ENCODE results near the gene ZNF366. TPM values are rescaled to one million over a fixed set of nuclear protein-coding genes. Genes with fewer than 3 reads are reported as not detected.

ZNF366 gene
- total RNA-seq, 5 donors from 2014 or later (not counting 1 experiment from before 2014, with no cell fraction given): 0.13 to 0.14 TPM; not detected in 3

DNA sequence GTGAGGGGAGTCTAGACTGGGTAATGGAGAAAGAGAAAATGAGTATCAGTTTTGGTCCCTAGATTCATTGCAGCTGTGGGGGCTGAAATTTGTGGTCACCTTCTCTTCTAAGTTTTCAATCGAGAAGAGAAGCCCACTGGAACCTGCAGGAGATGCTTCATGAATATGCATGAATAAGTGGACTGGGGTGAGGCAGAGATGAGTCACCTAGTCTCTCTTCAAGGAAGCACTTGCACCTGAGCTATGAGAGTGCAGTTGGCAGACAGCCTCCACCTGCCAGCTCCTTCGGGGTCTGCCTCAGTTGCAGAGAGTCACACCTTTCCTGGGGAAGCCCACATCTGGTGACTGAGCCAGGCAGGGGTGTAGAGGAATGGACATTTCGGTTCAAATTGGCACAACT lies 69.1 kb downstream of the ZNF366 start:
- no peaks in the 10 kb centered on the region for H3K36me3 Mint-ChIP-seq
- no peak for DNase-seq
- H3K9me3 Mint-ChIP-seq: peaks cover 0 to 2% (median 0%) of the 10 kb centered on the region in 3 donors
- CTCF ChIA-PET: no interaction called here
- Histone ChIP-seq H3K4me1 (ENCODE audit: control insufficient read depth in 1 of 2, extremely low read depth in 1 of 2, insufficient read depth in 2 of 2, low read length in 2 of 2) (no peaks in the 10 kb centered on the region), H3K36me3 (ENCODE audit: control insufficient read depth in 2 of 2, extremely low read depth in 1 of 2, insufficient read depth in 1 of 2, low read length in 1 of 2) (no peaks in the 10 kb centered on the region), H3K27ac (ENCODE audit: low read length) (no peak overlapping the region), H3K9me3 (no peaks in the 10 kb centered on the region), H3K27me3 (replicated peaks in 1 of 2; ENCODE audit: control insufficient read depth in 2 of 2, extremely low read depth in 1 of 2, insufficient read depth in 2 of 2, low read length in 1 of 2) (no peaks in the 10 kb centered on the region), H3K4me3 (ENCODE audit: control insufficient read depth in 1 of 2, extremely low read depth in 1 of 2, low read length in 1 of 2) (no peak overlapping the region)
- 78% methylated on average over 3 of the region's 3 CpGs for WGBS (ENCODE audit: insufficient coverage)
- no peak overlapping the region for H3K4me3 Mint-ChIP-seq
- peaks cover 12 to 16% of the 10 kb centered on the region in 2 donors for H3K27me3 Mint-ChIP-seq
- POLR2A ChIA-PET: no interaction called here
- no peak for ATAC-seq (replicated peaks in 1 of 4)
- no peak overlapping the region for H3K27ac Mint-ChIP-seq
- no peaks in the 10 kb centered on the region for H3K4me1 Mint-ChIP-seq

DNA sequence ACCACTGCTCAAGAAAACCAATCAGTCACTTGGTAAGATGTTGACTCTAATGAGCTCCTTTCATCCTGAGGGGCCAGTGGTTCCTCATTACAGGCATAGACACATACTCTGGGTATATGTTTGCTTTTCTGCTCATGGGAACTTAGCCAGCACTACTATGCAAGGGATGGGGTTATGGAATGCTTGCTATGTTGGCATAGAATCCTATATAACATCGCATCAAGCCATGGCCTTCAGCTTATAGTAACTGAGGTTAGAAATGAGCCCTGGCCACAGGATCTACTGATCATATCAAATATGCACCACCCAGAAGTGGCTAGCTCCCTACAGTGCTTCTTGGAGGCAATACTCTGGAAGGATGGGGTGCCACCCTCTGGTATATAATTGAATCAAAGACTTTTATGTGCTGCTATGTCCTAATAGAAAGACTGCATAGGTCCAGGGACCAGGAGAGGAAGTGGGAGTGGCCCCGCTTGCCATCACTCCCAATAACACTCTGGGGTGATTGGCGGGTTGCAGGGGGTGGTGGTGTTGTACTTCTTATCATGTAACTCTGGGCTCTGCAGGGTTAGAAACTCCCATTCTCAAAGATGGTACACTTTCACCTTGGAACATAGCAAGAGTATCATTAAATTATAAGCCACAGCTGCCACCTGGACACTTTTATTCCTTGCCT lies 70.3 kb downstream of the ZNF366 start:
- ATAC-seq (replicated peaks in 1 of 4): no peak
- Mint-ChIP-seq H3K27ac (no peak overlapping the region), H3K4me1 (no peaks in the 10 kb centered on the region), H3K4me3 (no peak overlapping the region), H3K9me3 (peaks cover 0 to 2% (median 0%) of the 10 kb centered on the region in 3 donors), H3K27me3 (peaks cover 14 to 21% of the 10 kb centered on the region in 2 donors), H3K36me3 (no peaks in the 10 kb centered on the region)
- CTCF ChIA-PET: no interaction called here
- Histone ChIP-seq H3K27me3 (replicated peaks in 1 of 2; ENCODE audit: control insufficient read depth in 2 of 2, extremely low read depth in 1 of 2, insufficient read depth in 2 of 2, low read length in 1 of 2) (peaks cover 0 to 4% of the 10 kb centered on the region in 2 experiments), H3K27ac (ENCODE audit: low read length) (no peak overlapping the region), H3K4me3 (ENCODE audit: control insufficient read depth in 1 of 2, extremely low read depth in 1 of 2, low read length in 1 of 2) (no peak overlapping the region), H3K36me3 (ENCODE audit: control insufficient read depth in 2 of 2, extremely low read depth in 1 of 2, insufficient read depth in 1 of 2, low read length in 1 of 2) (no peaks in the 10 kb centered on the region), H3K9me3 (no peaks in the 10 kb centered on the region), H3K4me1 (ENCODE audit: control insufficient read depth in 1 of 2, extremely low read depth in 1 of 2, insufficient read depth in 2 of 2, low read length in 2 of 2) (no peaks in the 10 kb centered on the region)
- no CpG with 5 or more reads among the region's 3 CpGs for WGBS (ENCODE audit: insufficient coverage)
- no peak for DNase-seq
- POLR2A ChIA-PET: no interaction called here

DNA sequence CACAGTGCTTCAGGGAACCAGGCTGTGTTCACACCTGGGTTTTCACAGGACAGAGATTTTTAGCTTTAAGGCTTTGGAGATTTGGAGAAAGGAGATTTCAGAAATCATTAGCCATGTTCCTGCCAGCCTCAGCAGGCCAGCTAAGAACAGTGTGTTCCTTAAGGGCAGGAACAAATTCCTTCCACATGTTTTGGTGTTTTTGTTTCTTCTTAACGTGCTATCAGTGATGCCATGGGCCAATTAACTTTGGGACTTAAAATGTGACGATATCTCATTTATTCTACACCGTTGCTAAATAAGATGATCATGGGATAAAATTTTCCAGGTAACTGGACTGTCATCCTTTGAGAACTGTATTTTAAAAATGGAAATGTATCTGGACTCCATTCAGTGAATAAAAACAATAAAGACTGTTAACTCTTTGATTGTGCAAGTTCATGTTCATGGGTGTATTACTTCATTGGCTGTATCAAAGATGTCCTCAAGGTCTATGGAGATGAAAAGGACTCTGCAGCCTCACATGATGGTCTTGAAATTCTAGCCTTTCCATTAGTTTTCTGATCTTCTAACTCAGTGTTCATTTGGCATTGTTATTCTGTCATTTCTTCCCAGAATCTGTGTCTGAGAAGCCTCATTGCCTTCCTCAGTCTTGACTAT lies 72.3 kb downstream of the ZNF366 start:
- 80% methylated on average over 1 of the region's 3 CpGs for WGBS (ENCODE audit: insufficient coverage)
- no peaks in the 10 kb centered on the region for H3K4me1 ChIP-seq (ENCODE audit: control insufficient read depth in 1 of 2, extremely low read depth in 1 of 2, insufficient read depth in 2 of 2, low read length in 2 of 2)
- CTCF ChIA-PET: no interaction called here
- ATAC-seq (replicated peaks in 1 of 4): no peak
- no peak overlapping the region for H3K4me3 Mint-ChIP-seq
- no peaks in the 10 kb centered on the region for H3K36me3 ChIP-seq (ENCODE audit: control insufficient read depth in 2 of 2, extremely low read depth in 1 of 2, insufficient read depth in 1 of 2, low read length in 1 of 2)
- no peak for DNase-seq
- no peak overlapping the region for H3K4me3 ChIP-seq (ENCODE audit: control insufficient read depth in 1 of 2, extremely low read depth in 1 of 2, low read length in 1 of 2)
- no peak overlapping the region for H3K27ac ChIP-seq (ENCODE audit: low read length)
- H3K9me3 Mint-ChIP-seq: peaks cover 0 to 2% (median 0%) of the 10 kb centered on the region in 3 donors
- peaks cover 0 to 4% of the 10 kb centered on the region in 2 experiments for H3K27me3 ChIP-seq (replicated peaks in 1 of 2; ENCODE audit: control insufficient read depth in 2 of 2, extremely low read depth in 1 of 2, insufficient read depth in 2 of 2, low read length in 1 of 2)
- no peaks in the 10 kb centered on the region for H3K9me3 ChIP-seq
- H3K27ac Mint-ChIP-seq: no peak overlapping the region
- H3K4me1 Mint-ChIP-seq: no peaks in the 10 kb centered on the region
- POLR2A ChIA-PET: no interaction called here
- no peaks in the 10 kb centered on the region for H3K36me3 Mint-ChIP-seq
- H3K27me3 Mint-ChIP-seq: peaks cover 12 to 21% of the 10 kb centered on the region in 2 donors

GRCh38 chr5:72434056-72434780 lies 73.0 kb downstream of the ZNF366 start:
- Histone ChIP-seq H3K4me3 (ENCODE audit: control insufficient read depth in 1 of 2, extremely low read depth in 1 of 2, low read length in 1 of 2) (no peak overlapping the region), H3K36me3 (ENCODE audit: control insufficient read depth in 2 of 2, extremely low read depth in 1 of 2, insufficient read depth in 1 of 2, low read length in 1 of 2) (no peaks in the 10 kb centered on the region), H3K27me3 (replicated peaks in 1 of 2; ENCODE audit: control insufficient read depth in 2 of 2, extremely low read depth in 1 of 2, insufficient read depth in 2 of 2, low read length in 1 of 2) (peaks cover 0 to 4% of the 10 kb centered on the region in 2 experiments), H3K27ac (ENCODE audit: low read length) (no peak overlapping the region), H3K9me3 (no peaks in the 10 kb centered on the region), H3K4me1 (ENCODE audit: control insufficient read depth in 1 of 2, extremely low read depth in 1 of 2, insufficient read depth in 2 of 2, low read length in 2 of 2) (no peaks in the 10 kb centered on the region)
- ATAC-seq (replicated peaks in 1 of 4): no peak
- Mint-ChIP-seq H3K27me3 (peaks cover 12 to 19% of the 10 kb centered on the region in 2 donors), H3K9me3 (peaks cover 0 to 2% (median 0%) of the 10 kb centered on the region in 3 donors), H3K4me1 (no peaks in the 10 kb centered on the region), H3K27ac (no peak overlapping the region), H3K36me3 (no peaks in the 10 kb centered on the region), H3K4me3 (no peak overlapping the region)
- ChIA-PET POLR2A (no interaction called here), CTCF (no interaction called here)
- WGBS (ENCODE audit: insufficient coverage): 100% methylated on average over 1 of the region's 5 CpGs
- DNase-seq: no peak

GRCh38 chr5:72433522-72433921 lies 73.7 kb downstream of the ZNF366 start:
- H3K9me3 ChIP-seq: no peaks in the 10 kb centered on the region
- no peaks in the 10 kb centered on the region for H3K4me1 ChIP-seq (ENCODE audit: control insufficient read depth in 1 of 2, extremely low read depth in 1 of 2, insufficient read depth in 2 of 2, low read length in 2 of 2)
- H3K27me3 ChIP-seq (replicated peaks in 1 of 2; ENCODE audit: control insufficient read depth in 2 of 2, extremely low read depth in 1 of 2, insufficient read depth in 2 of 2, low read length in 1 of 2): peaks cover 0 to 4% of the 10 kb centered on the region in 2 experiments
- H3K9me3 Mint-ChIP-seq: peaks cover 0 to 2% (median 0%) of the 10 kb centered on the region in 3 donors
- no peak overlapping the region for H3K27ac Mint-ChIP-seq
- DNase-seq: no peak
- no peak overlapping the region for H3K27ac ChIP-seq (ENCODE audit: low read length)
- no peak for ATAC-seq (replicated peaks in 1 of 4)
- POLR2A ChIA-PET: no interaction called here
- no peaks in the 10 kb centered on the region for H3K4me1 Mint-ChIP-seq
- no peaks in the 10 kb centered on the region for H3K36me3 Mint-ChIP-seq
- no peak overlapping the region for H3K4me3 Mint-ChIP-seq
- H3K27me3 Mint-ChIP-seq: peaks cover 17 to 22% of the 10 kb centered on the region in 2 donors
- H3K36me3 ChIP-seq (ENCODE audit: control insufficient read depth in 2 of 2, extremely low read depth in 1 of 2, insufficient read depth in 1 of 2, low read length in 1 of 2): no peaks in the 10 kb centered on the region
- WGBS (ENCODE audit: insufficient coverage): 60% methylated on average over 1 of the region's 1 CpG
- CTCF ChIA-PET: no interaction called here
- H3K4me3 ChIP-seq (ENCODE audit: control insufficient read depth in 1 of 2, extremely low read depth in 1 of 2, low read length in 1 of 2): no peak overlapping the region

DNA sequence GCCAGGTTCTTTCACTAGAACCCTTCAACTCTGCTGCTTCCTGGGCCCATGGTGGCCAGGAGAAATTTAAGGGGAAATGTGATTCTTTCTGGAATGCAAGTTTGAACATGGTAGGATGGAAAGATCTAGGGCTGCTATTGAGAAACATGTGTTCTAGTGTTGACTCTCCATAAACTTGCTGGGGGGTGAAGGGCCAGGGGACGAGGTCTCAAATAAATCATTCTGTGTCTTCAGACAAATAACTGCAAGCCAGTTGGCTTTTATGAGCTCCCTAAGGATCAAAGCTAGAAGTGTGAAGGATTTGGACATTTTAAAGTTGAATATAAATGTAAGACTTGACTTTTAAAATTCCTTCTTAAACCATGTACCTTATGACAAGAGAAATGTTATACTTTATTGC lies 78.5 kb downstream of the ZNF366 start:
- no peaks in the 10 kb centered on the region for H3K9me3 Mint-ChIP-seq
- DNase-seq (no peak), ATAC-seq (replicated peaks in 1 of 4) (no peak)
- H3K27me3 ChIP-seq (replicated peaks in 1 of 2; ENCODE audit: control insufficient read depth in 2 of 2, extremely low read depth in 1 of 2, insufficient read depth in 2 of 2, low read length in 1 of 2): peaks cover 0 to 4% of the 10 kb centered on the region in 2 experiments
- H3K27ac ChIP-seq (ENCODE audit: low read length): no peak overlapping the region
- H3K4me3 Mint-ChIP-seq: no peak overlapping the region
- 57% methylated on average over 1 of the region's 1 CpG for WGBS (ENCODE audit: insufficient coverage)
- H3K9me3 ChIP-seq: no peaks in the 10 kb centered on the region
- H3K36me3 Mint-ChIP-seq: no peaks in the 10 kb centered on the region
- H3K27ac Mint-ChIP-seq: no peak overlapping the region
- ChIA-PET CTCF (no interaction called here), POLR2A (no interaction called here)
- H3K27me3 Mint-ChIP-seq: peaks cover 18 to 25% of the 10 kb centered on the region in 2 donors
- no peak overlapping the region for H3K4me3 ChIP-seq (ENCODE audit: control insufficient read depth in 1 of 2, extremely low read depth in 1 of 2, low read length in 1 of 2)
- H3K36me3 ChIP-seq (ENCODE audit: control insufficient read depth in 2 of 2, extremely low read depth in 1 of 2, insufficient read depth in 1 of 2, low read length in 1 of 2): no peaks in the 10 kb centered on the region
- no peaks in the 10 kb centered on the region for H3K4me1 Mint-ChIP-seq
- H3K4me1 ChIP-seq (ENCODE audit: control insufficient read depth in 1 of 2, extremely low read depth in 1 of 2, insufficient read depth in 2 of 2, low read length in 2 of 2): no peaks in the 10 kb centered on the region

All from T-cell (primary cell).